SK-N-SH (cell line): ENCODE data around the gene SP6.

ENCODE experiments used
- ELF1 ChIP-seq: IDR thresholded peaks from 2 replicates; pipeline ENCODE4 v1.4.0; 2012
- TF ChIP-seq, protein P1 (sequence below): fragments of 200-600 bp; sonication (generic); IDR thresholded peaks from 2 replicates; pipeline ENCODE4 v1.6.1; 2017; ENCODE audit warnings: antibody characterized with exemption, mild to moderate bottlenecking, moderate library complexity
- TF ChIP-seq, protein P2 (sequence below): IDR thresholded peaks from 2 replicates; pipeline ENCODE4 v1.4.0; 2012; ENCODE audit warnings: low read depth, borderline replicate concordance

DNA sequence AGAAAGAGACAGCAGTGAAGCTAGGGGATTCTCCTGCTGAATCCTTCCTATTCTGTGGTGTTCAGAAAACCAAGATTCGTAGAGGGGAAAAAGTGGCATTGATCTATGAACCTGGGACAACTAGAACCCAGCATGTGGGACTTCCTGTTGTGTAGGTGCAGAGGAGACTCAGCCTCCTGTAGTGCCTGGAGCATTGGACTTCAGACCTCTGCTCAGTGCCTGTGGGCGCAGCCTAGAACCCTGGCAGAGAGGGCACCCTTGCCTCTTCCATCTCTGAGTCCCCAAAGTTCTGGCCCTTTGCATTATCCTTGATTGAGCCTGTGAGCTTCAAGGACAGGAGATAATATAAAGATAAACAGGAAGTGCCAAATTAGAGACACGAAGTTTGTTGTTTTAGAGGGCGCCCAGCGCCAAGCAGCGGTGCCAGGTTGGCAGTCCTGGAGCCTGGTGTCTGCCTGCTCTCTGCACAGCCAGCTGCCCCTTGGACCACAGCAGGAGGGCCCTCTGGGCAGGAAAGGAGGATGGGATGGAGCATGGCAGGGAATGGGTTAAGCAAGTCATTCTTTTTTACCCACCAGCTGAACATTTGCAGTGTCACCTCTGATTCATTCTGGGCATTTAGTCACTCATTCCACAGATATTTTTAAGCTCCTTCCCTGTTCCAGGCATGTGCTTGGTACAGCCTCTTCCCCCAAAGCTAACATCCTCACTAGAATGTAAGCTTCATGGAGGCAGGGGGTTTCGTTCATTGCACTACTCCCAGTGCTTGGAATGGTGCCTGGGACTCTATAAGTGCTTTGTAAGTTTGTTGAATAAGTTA lies 11.9 kb upstream of the SP6 start:
- TF ChIP-seq, protein P1, sequence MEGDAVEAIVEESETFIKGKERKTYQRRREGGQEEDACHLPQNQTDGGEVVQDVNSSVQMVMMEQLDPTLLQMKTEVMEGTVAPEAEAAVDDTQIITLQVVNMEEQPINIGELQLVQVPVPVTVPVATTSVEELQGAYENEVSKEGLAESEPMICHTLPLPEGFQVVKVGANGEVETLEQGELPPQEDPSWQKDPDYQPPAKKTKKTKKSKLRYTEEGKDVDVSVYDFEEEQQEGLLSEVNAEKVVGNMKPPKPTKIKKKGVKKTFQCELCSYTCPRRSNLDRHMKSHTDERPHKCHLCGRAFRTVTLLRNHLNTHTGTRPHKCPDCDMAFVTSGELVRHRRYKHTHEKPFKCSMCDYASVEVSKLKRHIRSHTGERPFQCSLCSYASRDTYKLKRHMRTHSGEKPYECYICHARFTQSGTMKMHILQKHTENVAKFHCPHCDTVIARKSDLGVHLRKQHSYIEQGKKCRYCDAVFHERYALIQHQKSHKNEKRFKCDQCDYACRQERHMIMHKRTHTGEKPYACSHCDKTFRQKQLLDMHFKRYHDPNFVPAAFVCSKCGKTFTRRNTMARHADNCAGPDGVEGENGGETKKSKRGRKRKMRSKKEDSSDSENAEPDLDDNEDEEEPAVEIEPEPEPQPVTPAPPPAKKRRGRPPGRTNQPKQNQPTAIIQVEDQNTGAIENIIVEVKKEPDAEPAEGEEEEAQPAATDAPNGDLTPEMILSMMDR = no peak
- TF ChIP-seq, protein P2, sequence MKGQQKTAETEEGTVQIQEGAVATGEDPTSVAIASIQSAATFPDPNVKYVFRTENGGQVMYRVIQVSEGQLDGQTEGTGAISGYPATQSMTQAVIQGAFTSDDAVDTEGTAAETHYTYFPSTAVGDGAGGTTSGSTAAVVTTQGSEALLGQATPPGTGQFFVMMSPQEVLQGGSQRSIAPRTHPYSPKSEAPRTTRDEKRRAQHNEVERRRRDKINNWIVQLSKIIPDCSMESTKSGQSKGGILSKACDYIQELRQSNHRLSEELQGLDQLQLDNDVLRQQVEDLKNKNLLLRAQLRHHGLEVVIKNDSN = peak; percentile 26
- no peak for TF ChIP-seq ELF1
